Muscle of arm (tissue), 12 donors: ENCODE measurements around the gene PMPCA. TPM values are rescaled to one million over a fixed set of nuclear protein-coding genes. Genes with fewer than 3 reads are reported as not detected.
A peak's percentile ranks its signal among the peaks of the same experiment; 100 is the strongest.
"Not testable (repeated sequence)": the region's sequence is repeated elsewhere in the genome, so short reads cannot be mapped to it uniquely, and the experiment has no call there.

ENCODE experiments used
- DNase-seq: peaks from one replicate; pipeline ENCODE4 v3.0.0-alpha.2; 2013
- polyA plus RNA-seq, 12 donors: library from polyadenylated mRNA; unstranded; fragments of 120-200 nt; gene quantifications; one replicate each; pipeline ENCODE4 v1.2.1, GENCODE V29; 2013; ENCODE audit not compliant: insufficient read length in 12 of 12

The PMPCA gene
- polyA plus RNA-seq, 12 donors, result 27.6 to 43.2 (median 37.4) TPM; not detected in 1

GRCh38 chr9:136409557-136410455 lies 652 bp upstream of the PMPCA start:
- DNase-seq, result peak; percentile 24

- no peak for DNase-seq
Measured at GRCh38 chr9:136411378-136411777, 920 bp downstream of the PMPCA start.

- DNase-seq, result no peak
Measured at GRCh38 chr9:136412962-136413361, 2.5 kb downstream of the PMPCA start.

- DNase-seq, result no peak
Measured at GRCh38 chr9:136416427-136416826, 6.0 kb downstream of the PMPCA start.

GRCh38 chr9:136416914-136417313 lies 6.5 kb downstream of the PMPCA start:
- no peak for DNase-seq

GRCh38 chr9:136418182-136419091 lies 8.0 kb downstream of the PMPCA start:
- no peak for DNase-seq

- DNase-seq, result no peak
Measured at GRCh38 chr9:136419092-136419420, 8.6 kb downstream of the PMPCA start.

GRCh38 chr9:136421791-136422190 lies 11.3 kb downstream of the PMPCA start:
- DNase-seq, result no peak

- no peak for DNase-seq
Measured at GRCh38 chr9:136422876-136423275, 12.4 kb downstream of the PMPCA start.

GRCh38 chr9:136423432-136424146 lies 13.1 kb downstream of the PMPCA start:
- no peak for DNase-seq

GRCh38 chr9:136424750-136425362 lies 14.4 kb downstream of the PMPCA start:
- no peak for DNase-seq

GRCh38 chr9:136425367-136425766 lies 14.9 kb downstream of the PMPCA start:
- DNase-seq, result not testable (repeated sequence)

GRCh38 chr9:136426787-136427186 lies 16.3 kb downstream of the PMPCA start:
- no peak for DNase-seq

- DNase-seq, result no peak
Measured at GRCh38 chr9:136429075-136429628, 18.7 kb downstream of the PMPCA start.

GRCh38 chr9:136429683-136430491 lies 19.4 kb downstream of the PMPCA start:
- no peak for DNase-seq

- DNase-seq, result no peak
Measured at GRCh38 chr9:136430588-136431234, 20.3 kb downstream of the PMPCA start.

- DNase-seq, result no peak
Measured at GRCh38 chr9:136431782-136432350, 21.4 kb downstream of the PMPCA start.

GRCh38 chr9:136432591-136432990 lies 22.1 kb downstream of the PMPCA start:
- DNase-seq, result no peak

GRCh38 chr9:136433043-136433715 lies 22.7 kb downstream of the PMPCA start:
- DNase-seq, result no peak
